Right lobe of liver (tissue), 4 donors: ENCODE results near the gene MARCOL.
"Not testable (repeated sequence)": the region's sequence is repeated elsewhere in the genome, so short reads cannot be mapped to it uniquely, and the experiment has no call there.

Experiments used
- POLR2A ChIP-seq: fragments of 450-650 bp; IDR thresholded peaks from one replicate; pipeline ENCODE4 v1.6.1; 2017; ENCODE audit warnings: antibody characterized with exemption, mild to moderate bottlenecking
- TF ChIP-seq, protein P1 (sequence below), 4 donors: fragments of 200-600 bp in 3 of 4; fragments of 450-650 bp in 1 of 4; IDR thresholded peaks; one replicate each; pipeline versions ENCODE4 v1.5.1 to v1.8.0; 2016 to 2022; ENCODE audit warnings: antibody characterized with exemption in 4 of 4, mild to moderate bottlenecking in 2 of 4
- donor health status: DM: no; HTN: no; CAD: no.
- donor health status: DM: no; HTN: no; CAD: no.
- donor health status: DM: no; HTN: yes; CAD: no.

DNA sequence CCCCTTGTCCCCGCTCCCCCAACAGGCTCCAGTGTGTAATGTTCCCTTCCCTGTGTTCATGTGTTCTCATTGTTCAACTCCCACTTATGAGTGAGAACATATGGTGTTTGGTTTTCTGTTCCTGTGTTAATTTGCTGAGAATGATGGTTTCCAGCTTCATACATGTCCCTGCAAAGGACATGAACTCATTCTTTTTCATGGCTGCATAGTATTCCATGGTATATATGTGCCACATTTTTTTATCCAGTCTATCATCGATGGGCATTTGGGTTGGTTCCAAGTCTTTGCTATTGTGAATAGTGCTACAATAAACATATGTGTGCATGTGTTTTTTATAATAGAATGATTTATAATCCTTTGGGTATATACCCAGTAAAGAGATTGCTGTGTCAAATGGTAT lies 36.8 kb downstream of the MARCOL start:
- TF ChIP-seq, protein P1, sequence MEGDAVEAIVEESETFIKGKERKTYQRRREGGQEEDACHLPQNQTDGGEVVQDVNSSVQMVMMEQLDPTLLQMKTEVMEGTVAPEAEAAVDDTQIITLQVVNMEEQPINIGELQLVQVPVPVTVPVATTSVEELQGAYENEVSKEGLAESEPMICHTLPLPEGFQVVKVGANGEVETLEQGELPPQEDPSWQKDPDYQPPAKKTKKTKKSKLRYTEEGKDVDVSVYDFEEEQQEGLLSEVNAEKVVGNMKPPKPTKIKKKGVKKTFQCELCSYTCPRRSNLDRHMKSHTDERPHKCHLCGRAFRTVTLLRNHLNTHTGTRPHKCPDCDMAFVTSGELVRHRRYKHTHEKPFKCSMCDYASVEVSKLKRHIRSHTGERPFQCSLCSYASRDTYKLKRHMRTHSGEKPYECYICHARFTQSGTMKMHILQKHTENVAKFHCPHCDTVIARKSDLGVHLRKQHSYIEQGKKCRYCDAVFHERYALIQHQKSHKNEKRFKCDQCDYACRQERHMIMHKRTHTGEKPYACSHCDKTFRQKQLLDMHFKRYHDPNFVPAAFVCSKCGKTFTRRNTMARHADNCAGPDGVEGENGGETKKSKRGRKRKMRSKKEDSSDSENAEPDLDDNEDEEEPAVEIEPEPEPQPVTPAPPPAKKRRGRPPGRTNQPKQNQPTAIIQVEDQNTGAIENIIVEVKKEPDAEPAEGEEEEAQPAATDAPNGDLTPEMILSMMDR (IDR thresholded peaks at IDR 0.05): not testable (repeated sequence)
- not testable (repeated sequence) for TF ChIP-seq POLR2A
